Muscle layer of duodenum (tissue), 2 donors: ENCODE data around the gene HOXD3.

Experiments used
- H3K27ac ChIP-seq: one replicate; pipeline ENCODE4 v1.7.0; 2013; ENCODE audit warnings: mild to moderate bottlenecking, low read length
- H3K27me3 ChIP-seq: one replicate; pipeline ENCODE4 v1.7.0; 2013; ENCODE audit warnings: low read depth, mild to moderate bottlenecking, control low read depth, low read length
- H3K36me3 ChIP-seq, 2 donors: one replicate each; pipeline ENCODE4 v1.7.0; 2013; ENCODE audit warnings: low read length in 2 of 2, control low read depth in 1 of 2, mild to moderate bottlenecking in 1 of 2; ENCODE audit not compliant: insufficient read depth in 2 of 2, control insufficient read depth in 1 of 2
- H3K4me1 ChIP-seq, 2 donors: one replicate each; pipeline ENCODE4 v1.7.0; 2013; ENCODE audit warnings: low read length in 2 of 2, mild to moderate bottlenecking in 2 of 2, control low read depth in 1 of 2, moderate library complexity in 1 of 2; ENCODE audit not compliant: insufficient read depth in 2 of 2, control insufficient read depth in 1 of 2
- H3K4me3 ChIP-seq, 2 donors: one replicate each; pipeline ENCODE4 v1.7.0; 2013; ENCODE audit warnings: low read length in 2 of 2, low read depth in 1 of 2, mild to moderate bottlenecking in 1 of 2
- H3K9me3 ChIP-seq, 2 donors: one replicate each; pipeline ENCODE4 v1.7.0; 2013; ENCODE audit warnings: low read length in 2 of 2, control low read depth in 1 of 2, mild to moderate bottlenecking in 1 of 2; ENCODE audit not compliant: control insufficient read depth in 1 of 2
- donor health status: healthy.

The HOXD3 gene

GRCh38 chr2:176156301-176156806 lies 753 bp upstream of the HOXD3 start:
- H3K4me3 ChIP-seq: no peak overlapping the region
- H3K36me3 ChIP-seq: no peaks in the 10 kb centered on the region
- peaks cover 55% of the 10 kb centered on the region for H3K27me3 ChIP-seq
- peaks cover 0 to 43% of the 10 kb centered on the region in 2 donors for H3K4me1 ChIP-seq
- H3K27ac ChIP-seq: no peak overlapping the region
- no peaks in the 10 kb centered on the region for H3K9me3 ChIP-seq

- H3K27ac ChIP-seq: no peak overlapping the region
- no peaks in the 10 kb centered on the region for H3K36me3 ChIP-seq
- peaks cover 0 to 42% of the 10 kb centered on the region in 2 donors for H3K4me1 ChIP-seq
- no peaks in the 10 kb centered on the region for H3K9me3 ChIP-seq
- peak overlapping the region; percentile 30 to 48 for H3K4me3 ChIP-seq
- peaks cover 62% of the 10 kb centered on the region for H3K27me3 ChIP-seq
Measured at GRCh38 chr2:176157499-176158185, 535 bp downstream of the HOXD3 start.

GRCh38 chr2:176158186-176158591 lies 1.1 kb downstream of the HOXD3 start:
- Histone ChIP-seq H3K4me1 (peaks cover 0 to 42% of the 10 kb centered on the region in 2 donors), H3K27ac (no peak overlapping the region), H3K4me3 (no peak overlapping the region), H3K27me3 (peaks cover 66% of the 10 kb centered on the region), H3K9me3 (no peaks in the 10 kb centered on the region), H3K36me3 (no peaks in the 10 kb centered on the region)

GRCh38 chr2:176158855-176159662 lies 2.0 kb downstream of the HOXD3 start:
- Histone ChIP-seq H3K4me1 (peaks cover 0 to 42% of the 10 kb centered on the region in 2 donors), H3K36me3 (no peaks in the 10 kb centered on the region), H3K27me3 (peaks cover 68% of the 10 kb centered on the region), H3K4me3 (no peak overlapping the region), H3K9me3 (no peaks in the 10 kb centered on the region), H3K27ac (no peak overlapping the region)

- Histone ChIP-seq H3K9me3 (no peaks in the 10 kb centered on the region), H3K4me3 (peak overlapping the region in 1 of 2 donors; percentile 24), H3K27me3 (peaks cover 75% of the 10 kb centered on the region), H3K27ac (no peak overlapping the region), H3K36me3 (no peaks in the 10 kb centered on the region), H3K4me1 (peaks cover 0 to 44% of the 10 kb centered on the region in 2 donors)
Measured at GRCh38 chr2:176159663-176160250, 2.6 kb downstream of the HOXD3 start.

- Histone ChIP-seq H3K36me3 (no peaks in the 10 kb centered on the region), H3K4me1 (peaks cover 0 to 50% of the 10 kb centered on the region in 2 donors), H3K4me3 (peak overlapping the region in 1 of 2 donors; percentile 24), H3K27me3 (peaks cover 80% of the 10 kb centered on the region), H3K9me3 (no peaks in the 10 kb centered on the region), H3K27ac (no peak overlapping the region)
Measured at GRCh38 chr2:176160251-176160985, 3.3 kb downstream of the HOXD3 start.

GRCh38 chr2:176160986-176161824 lies 4.1 kb downstream of the HOXD3 start:
- Histone ChIP-seq H3K4me1 (peaks cover 0 to 52% of the 10 kb centered on the region in 2 donors), H3K27ac (no peak overlapping the region), H3K9me3 (no peaks in the 10 kb centered on the region), H3K27me3 (peaks cover 80% of the 10 kb centered on the region), H3K4me3 (peak overlapping the region in 1 of 2 donors; percentile 24), H3K36me3 (no peaks in the 10 kb centered on the region)

GRCh38 chr2:176161825-176162626 lies 4.9 kb downstream of the HOXD3 start:
- Histone ChIP-seq H3K27ac (no peak overlapping the region), H3K4me3 (peak overlapping the region in 1 of 2 donors; percentile 20), H3K4me1 (peaks cover 0 to 49% of the 10 kb centered on the region in 2 donors), H3K9me3 (no peaks in the 10 kb centered on the region), H3K27me3 (peaks cover 73% of the 10 kb centered on the region), H3K36me3 (no peaks in the 10 kb centered on the region)

GRCh38 chr2:176162911-176163671 lies 6.0 kb downstream of the HOXD3 start:
- H3K9me3 ChIP-seq: no peaks in the 10 kb centered on the region
- no peak overlapping the region for H3K27ac ChIP-seq
- no peak overlapping the region for H3K4me3 ChIP-seq
- H3K4me1 ChIP-seq: peaks cover 0 to 38% of the 10 kb centered on the region in 2 donors
- no peaks in the 10 kb centered on the region for H3K36me3 ChIP-seq
- H3K27me3 ChIP-seq: peaks cover 67% of the 10 kb centered on the region
